Measurements from ENCODE around the gene COX6B2.

The COX6B2 gene

DNA sequence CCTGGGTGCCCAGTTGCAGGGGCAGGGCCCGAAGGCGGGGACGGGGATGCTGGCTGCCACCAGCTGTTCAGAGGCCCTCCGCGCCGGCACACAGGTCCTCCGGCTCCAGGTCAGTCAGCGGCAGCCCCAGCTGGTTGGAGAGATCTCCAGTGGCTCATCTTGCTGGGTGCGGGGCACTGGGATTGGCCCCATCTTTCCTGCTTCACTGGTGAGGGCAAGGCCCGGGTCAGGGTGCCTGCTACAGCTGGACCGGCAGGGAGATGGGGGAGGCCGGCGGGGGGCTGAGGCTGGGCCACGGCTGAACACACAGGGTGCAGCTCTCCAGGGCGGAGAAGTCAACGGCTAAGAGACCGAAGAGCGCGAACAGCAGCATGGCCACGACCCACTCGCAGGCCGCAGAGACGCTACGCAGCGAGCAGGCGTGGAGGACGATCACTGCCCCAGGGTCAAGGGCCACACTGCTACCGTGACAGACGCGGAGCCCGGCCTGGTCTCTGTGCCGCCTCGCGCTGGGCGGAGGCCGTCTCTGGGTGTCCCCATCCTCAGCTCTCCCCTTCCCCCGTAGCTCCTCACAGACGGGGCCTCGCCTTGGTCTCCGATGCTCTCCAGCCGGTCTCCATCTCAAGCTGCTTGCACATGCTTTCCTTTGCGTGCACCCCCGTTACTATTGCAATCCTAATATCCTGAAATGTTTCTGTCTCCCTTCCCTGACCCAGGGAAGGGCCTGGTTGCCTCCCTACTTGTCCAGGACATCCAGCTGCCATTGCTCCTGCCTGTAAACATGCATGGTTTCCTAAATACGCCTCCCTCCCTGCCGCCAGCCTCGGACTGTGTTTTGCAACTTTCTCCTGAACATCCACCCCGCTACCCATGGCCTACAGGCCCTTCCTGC lies 41.7 kb downstream of the COX6B2 start:
- DNase-seq (ENCODE audit: low read depth), result no peak

GRCh38 chr19:55311797-55312196 lies 42.7 kb downstream of the COX6B2 start:
- no peak for DNase-seq (ENCODE audit: low read depth)

GRCh38 chr19:55311397-55311796 lies 43.1 kb downstream of the COX6B2 start:
- DNase-seq (ENCODE audit: low read depth), result no peak

DNA sequence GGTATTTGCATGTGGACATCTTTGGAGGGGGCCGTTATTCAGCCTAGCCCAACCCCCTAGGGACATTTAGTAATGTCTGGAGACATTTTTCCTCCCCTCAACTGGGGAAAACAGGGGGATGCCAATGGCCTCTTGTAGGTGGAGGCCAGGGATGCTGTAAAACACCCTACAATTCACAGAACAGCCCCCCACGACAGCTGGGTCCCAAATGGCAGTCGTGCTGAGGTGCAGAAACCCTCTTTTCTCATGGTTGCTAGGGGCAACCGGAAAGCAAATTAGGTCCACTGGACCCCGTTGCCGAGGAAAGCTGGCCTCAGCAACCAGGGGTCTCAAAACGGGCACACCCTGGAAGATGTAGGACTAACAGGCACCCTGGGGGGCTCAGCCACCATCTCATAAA lies 44.0 kb downstream of the COX6B2 start:
- no peak for DNase-seq (ENCODE audit: low read depth)

DNA sequence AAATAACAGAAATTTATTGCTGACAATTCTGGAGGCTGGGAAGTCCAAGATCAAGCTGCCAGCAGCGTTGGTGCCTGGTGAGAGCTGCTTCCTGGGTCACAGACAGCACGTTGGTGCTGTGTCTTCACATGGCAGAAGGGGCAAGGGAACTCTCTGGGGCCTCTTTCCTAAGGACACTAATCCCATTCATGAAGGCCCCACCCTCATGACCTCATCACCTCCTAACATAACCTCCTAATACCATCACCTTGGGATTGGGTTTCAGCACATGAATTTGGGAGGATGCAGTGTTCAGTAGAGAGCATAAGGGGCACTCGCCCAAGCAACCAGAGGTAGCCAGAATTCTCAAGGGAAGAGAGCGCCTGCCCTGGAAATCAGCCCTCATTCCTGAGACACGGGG lies 45.1 kb downstream of the COX6B2 start:
- DNase-seq (ENCODE audit: low read depth), result no peak

DNA sequence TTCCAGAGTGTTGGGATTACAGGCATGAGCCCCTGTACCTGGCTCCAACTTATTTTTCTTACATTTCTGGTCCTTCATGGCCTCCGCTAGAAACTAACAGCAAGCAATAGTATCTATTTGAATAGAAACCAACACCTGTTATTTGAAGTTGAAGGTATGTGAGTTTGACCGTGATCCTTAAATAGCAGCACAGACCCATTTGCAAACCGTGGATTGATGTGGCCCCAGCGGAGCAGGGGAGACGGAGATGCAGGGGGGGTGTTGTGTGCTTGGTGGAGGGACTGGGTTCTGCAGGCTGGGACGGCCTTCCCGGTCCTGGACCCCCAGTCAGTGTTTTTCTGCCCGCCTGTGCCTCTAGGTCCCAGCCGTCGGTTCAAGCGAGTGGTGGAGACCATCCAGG lies 46.2 kb downstream of the COX6B2 start:
- DNase-seq (ENCODE audit: low read depth), result no peak

GRCh38 chr19:55306712-55307111 lies 47.8 kb downstream of the COX6B2 start:
- no peak for DNase-seq (ENCODE audit: low read depth)

GRCh38 chr19:55305983-55306562 lies 48.4 kb downstream of the COX6B2 start:
- no peak for DNase-seq (ENCODE audit: low read depth)

DNA sequence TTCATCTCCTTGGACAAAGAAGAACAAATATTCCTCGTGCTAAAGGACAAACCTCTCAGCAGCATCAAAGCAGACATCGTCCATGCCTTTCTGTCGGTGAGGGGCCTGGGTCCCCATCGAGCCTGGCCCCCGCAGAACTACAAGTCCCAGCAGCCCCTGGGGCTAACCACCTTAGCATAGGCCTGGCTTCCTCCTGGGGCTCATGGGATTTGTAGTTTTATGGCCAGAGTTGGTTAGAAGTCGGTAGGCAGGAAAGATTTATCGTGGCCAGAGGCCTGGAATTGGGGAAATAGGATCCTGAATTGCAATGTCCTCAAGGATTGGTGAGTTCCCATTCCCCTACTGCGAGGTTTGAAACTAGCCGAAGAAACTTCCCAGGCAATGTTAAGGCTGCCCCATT lies 49.0 kb downstream of the COX6B2 start:
- DNase-seq (ENCODE audit: low read depth), result no peak

DNA sequence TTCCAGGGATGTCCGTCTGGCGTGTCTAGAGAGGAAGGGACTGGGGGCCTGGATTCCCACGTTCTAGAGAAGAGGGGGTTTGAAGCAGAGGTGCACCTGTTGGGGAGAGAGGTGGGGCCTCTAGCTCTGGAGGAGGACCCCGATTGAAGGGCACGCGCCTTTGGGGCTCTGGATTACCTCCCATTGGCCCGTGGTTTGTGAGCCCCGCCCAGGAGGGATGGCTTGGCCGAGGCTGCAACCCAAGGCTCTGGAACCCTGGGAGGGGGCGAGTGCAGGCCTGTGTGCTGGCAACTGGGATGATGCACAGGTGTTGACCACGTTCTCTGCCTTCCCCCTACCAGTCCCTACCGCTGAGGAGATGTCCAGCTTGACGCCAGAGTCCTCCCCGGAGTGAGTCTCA lies 49.5 kb downstream of the COX6B2 start:
- DNase-seq (ENCODE audit: low read depth), result no peak

DNA sequence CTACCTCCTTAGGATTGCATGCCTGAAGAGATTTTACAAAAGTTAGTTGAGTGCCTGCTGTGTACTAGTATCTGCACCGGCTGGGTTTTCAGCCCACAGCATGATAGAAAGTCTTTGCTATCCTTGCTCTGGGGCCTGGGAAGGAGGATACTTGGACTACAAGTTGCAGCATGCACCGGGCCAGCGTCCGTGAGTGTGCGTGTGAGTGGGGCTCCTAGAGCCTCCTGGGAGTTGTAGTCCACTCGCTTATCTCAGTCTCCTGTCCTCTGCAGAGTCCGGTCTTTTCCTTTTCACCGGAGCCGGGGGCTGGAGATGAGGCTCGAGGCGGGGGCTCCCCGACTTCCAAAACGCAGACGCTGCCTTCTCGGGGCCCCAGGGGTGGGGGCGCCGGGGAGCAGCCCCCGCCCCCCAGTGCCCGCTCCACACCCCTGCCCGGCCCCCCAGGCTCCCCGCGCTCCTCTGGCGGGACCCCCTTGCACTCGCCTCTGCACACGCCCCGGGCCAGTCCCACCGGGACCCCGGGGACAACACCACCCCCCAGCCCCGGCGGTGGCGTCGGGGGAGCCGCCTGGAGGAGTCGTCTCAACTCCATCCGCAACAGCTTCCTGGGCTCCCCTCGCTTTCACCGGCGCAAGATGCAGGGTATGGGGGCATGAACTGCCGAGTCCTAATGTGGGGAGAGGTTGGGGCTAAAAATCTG lies 50.1 kb downstream of the COX6B2 start:
- DNase-seq (ENCODE audit: low read depth), result no peak

GRCh38 chr19:55303477-55303876 lies 51.0 kb downstream of the COX6B2 start:
- DNase-seq (ENCODE audit: low read depth), result no peak

DNA sequence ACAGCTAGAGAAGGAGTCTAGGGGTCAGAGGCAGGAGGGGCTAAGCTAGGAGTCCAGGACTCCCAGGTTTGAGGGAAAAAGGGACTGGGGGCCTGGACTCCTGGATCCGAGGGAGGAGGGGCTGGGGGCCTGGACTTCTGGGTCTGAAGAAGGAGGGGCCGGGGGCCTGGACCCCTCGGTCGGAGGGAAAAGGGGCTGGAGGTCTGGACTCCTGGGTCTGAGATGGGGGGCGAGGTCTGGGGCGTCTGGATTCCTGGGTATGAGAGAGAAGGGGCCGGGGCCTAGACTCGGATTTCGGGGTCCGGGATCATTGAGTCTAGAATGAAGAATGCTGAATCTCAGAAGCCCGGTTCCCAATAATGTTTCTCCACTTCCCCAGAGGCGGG lies 52.2 kb downstream of the COX6B2 start:
- no peak for DNase-seq (ENCODE audit: low read depth)

DNA sequence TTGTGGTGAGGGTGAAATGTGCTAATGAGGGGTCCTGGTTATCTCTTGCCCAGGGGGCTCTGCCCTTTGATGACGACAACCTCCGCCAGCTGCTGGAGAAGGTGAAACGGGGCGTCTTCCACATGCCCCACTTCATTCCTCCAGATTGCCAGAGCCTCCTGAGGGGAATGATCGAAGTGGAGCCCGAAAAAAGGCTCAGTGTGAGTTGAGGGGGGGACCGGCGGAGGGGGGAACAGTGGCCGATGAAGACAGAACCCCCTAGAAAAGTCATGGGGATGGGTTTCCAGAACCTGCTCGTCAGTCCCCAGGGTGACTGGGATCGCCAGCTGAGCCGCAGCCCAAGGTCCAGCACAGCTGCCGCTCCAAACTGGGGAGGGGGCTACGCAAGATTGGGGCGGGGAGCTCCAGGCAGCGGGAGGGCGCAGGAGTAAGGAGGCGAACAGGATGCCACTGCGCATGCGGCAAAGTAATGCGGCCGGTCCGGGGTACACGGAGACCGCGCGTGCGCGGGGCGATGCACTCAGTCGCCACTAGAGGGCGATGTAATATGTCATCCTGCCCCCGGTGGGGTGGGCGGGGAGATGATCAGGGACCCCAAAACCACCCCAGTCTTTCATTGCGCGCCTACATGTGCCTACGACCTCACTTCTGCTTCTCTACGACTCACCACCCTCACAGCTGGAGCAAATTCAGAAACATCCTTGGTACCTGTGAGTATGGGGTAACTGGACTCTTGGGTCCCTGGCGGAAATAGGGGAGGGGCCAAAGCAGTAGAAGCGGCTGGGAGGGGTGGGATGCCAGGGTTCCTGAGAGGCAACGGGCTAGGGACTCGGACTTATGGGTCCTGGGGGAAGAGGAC lies 52.8 kb downstream of the COX6B2 start:
- DNase-seq (ENCODE audit: low read depth), result peak; percentile 36

GRCh38 chr19:55300886-55301458 lies 53.5 kb downstream of the COX6B2 start:
- DNase-seq (ENCODE audit: low read depth), result no peak

DNA sequence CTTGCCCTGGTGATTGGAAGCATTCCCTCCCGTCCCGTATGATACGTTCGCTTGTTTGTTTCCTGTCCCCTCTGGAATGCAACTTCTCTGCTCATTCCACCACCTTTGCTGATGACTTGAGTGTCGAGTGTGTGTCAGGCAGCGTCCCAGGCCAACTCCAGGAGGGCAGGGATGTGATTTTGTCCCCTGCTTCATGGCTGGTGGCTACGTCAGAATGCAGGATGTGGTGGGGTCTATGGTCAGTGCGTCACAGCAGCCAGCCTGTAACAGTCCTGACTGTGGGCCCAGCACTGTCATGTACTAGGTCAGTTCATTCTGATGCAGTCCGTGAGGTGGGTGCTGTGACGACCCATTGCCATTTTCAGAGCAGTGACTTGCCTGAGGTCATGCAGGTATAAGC lies 54.5 kb downstream of the COX6B2 start:
- no peak for DNase-seq (ENCODE audit: low read depth)
